ENCODE measurements around the gene BLACAT1.
"Not testable (repeated sequence)": the region's sequence is repeated elsewhere in the genome, so short reads cannot be mapped to it uniquely, and the experiment has no call there.

BLACAT1 gene

DNA sequence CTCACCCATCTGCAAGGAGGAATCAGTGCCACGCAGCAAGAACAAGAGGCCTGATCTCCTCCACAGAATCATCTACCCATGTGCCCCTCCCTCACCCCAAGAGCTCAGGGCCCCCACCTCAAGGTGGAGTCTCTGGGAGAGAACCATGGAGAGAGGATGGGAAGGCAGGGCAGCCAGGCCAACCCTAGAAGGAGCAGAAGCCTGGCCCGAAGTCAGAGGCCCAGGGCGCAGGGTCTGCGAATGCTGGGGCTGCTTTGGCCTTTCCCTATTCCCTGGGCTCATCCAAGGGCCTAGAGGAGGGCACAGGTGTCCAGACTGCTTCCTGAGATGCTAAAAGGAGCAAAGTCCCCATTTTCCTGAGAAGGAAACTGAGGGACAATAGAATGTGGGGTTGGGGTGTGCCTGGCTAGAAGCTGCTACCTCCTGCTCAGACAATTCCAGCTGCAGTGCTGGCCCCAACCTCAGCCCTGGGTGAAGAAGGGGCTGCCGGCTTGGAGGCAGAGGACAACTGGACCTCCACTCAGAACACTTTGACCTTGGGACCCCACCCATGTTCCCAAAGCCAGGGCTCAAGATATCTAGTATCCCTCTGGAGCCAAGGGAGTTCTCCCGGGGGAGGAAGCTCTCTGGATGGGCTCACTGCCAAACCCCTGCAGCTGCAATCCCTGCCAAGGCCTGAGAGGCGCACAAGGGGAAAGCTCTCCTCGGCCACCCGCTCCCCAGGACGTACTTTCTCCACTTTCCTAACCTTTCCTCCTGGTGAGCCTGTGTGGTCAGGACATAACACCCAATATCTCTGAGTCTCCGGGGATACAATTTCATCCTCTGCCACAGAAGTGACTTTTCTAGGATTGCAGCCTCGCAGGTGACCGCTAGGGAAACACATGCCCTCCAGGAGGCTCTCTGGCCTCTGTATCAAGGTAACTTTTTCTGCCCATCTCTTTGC is 17.4 kb downstream of the BLACAT1 start:
- no peak for DNase-seq

DNA sequence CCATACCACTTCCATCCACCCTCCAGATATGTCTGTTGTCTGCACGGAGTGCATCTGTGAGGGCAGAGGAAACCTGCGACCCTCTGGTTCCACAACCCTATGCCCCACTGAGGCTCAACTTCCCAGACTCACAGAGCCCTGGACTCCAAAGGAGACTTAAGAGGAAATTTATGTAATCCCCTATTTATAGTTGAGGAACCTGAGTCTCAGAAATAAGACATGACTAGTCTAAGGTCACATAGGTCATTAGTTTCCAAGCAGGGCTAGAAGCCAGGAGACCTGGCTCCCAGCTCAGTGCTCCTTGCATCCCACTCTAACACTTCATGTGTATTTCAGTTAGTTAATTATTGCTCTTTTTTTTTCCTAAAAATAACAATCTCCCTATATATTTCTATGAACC is 18.3 kb downstream of the BLACAT1 start:
- no peak for DNase-seq

DNA sequence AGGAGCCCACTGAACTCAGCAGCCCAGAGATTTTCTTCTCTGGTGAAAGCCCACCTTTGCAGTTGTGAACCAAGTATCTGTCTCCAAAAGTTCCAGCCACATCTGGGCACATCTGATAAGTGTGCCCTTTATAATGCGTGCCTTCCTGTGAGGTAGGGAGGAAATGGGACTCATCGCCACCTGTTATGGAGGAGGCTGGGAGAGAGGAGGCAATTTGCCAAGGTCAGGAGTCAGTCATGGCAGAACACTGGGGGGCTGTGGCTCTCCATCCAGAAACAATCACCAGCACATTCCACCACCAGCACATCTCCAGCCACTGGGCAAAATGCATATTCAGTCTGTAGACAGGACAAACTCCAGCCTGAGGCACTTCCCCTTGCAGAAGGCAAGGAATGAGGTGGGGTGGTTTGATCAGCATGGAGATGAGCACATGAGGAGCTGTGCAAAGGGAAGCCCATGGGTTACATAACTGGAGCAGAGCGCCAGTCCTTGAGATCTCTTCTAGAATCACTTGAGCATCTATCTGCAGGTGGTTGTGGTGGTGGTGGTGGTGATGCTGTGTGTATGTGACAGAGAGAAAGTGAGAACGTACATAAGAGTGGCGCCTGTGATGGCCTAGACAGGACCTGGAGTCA is 19.0 kb downstream of the BLACAT1 start:
- no peak for DNase-seq

DNA sequence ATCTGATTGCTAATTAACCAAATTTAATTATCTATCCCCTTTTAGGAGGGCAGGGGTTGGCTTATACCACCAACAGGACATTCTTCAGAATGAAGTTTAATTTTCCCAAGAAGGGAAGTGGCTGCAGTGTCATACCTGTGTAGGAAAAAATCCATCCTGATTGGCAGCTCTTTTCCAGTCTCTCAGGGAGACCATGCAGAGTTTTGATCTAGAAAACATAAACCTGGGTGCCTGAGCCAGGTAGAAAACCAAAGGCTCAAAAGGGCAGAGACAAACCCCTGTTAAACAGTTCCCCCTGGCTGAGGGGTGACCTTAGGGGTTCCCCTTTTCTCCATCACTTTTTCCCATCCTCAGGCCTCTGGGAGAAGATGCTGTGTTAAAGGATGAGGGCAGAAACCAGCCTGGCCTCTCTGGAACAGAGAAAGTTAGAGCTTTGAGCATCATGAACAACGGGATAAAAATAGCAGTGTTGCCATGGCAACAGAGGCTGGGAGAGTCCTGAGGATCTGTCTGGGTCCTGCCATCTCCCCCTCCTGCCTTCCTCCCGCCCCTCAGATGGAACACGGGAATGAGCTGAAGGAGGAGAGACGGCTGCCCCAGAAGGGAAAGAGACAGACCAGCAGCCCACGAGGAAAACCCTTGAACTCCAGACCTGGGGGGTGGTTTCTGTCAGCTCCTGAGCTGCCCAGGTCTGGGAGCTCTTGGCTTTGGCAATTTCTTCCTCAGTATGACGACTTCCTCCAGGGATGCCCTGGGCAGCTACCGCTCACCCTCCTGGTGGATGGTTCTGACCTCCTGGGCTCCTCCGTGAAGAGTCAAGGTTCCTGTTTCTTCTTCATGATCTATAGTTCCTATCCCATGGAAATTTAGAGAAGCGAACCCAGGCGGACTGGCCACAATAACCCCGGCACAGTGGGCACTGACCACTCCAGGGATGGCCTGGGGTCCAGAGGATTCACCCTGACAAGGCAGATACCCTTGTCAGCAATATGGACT is 20.0 kb downstream of the BLACAT1 start:
- DNase-seq = no peak

DNA sequence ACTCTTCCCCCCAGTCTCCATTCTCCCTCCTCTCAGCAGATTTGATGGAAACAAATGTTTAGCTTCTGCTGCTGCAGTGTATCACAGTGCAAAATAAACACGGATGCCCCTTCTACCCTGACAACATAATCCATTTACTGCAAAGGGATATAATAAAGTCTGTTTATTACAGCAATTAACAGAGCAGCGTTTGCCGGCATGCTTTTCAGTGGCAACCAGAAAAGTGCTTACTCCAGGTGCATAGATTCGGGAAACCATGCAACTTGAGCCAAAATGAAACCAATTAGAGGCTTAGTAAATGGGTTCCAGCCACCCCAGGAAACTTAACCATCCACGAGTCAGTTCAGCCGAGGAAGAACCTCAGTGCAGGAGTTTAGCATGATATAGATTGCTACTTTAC is 21.1 kb downstream of the BLACAT1 start:
- no peak for DNase-seq

DNA sequence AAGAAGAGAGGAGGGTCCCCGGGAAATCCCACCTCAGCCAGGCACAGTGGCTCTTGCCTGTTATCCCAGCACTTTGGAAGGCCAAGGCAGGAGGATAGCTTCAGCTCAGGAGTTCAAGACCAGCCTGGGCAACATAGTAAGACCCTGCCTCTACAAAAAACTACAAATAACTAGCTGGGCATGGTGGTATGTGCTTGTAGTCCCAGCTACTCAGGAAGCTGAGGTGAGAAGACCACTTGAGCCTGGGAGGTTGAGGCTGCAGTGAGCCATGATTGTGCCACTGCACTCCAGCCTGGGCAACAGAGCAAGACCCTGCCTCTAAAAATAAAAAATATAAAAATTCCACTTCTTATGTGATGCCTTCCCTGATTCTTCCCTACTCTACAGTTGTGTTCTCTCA is 23.2 kb downstream of the BLACAT1 start:
- DNase-seq = not testable (repeated sequence)

DNA sequence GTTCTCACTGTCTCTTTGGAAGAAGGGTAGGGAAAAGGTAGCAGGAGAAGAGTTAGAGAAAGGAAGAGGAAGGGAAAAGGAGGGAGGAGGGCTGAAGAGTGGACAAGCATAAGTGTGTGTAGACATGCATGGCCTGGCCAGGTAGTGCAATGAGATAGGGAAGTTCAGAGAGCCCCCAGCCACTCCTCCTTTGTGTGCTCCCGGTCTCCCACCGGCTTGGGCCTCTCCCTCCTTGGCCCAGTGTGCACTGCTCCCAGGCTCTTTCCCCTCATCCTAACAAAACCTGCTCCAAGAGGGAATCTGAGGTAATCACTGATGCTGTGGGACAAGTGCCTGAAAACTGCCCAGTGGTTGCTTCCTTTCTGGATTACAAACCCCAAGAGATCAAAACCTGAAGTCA is 23.7 kb downstream of the BLACAT1 start:
- no peak for DNase-seq

DNA sequence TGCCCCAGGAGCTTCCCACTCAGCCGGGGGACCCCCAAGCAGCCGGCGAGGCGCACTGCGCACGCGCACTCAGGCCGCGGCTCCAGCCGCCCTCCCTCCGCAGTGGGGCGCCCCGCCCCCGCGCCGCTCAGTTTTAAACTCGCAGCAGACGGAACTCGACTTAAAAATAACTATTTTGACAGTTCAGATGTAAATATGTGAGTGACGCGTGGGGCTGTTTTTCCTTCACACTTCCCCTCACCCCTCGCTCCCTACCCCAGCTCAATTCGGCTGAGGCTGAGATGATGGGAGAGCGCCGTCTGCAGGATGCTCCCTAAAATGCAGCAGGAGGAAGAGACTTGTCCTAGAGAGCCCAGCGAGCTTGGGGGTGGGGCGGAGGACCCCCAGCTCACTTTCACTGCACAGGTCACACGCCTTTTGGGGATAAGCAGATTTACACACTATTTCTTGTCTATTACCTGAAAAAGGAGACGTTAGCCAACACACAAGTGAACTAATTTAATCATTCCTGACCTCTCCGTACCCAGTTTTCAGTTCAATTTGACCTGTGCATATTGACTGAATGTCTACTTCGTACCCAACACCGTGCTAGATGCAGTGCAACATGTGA is 25.0 kb downstream of the BLACAT1 start:
- DNase-seq = peak; percentile 40

DNA sequence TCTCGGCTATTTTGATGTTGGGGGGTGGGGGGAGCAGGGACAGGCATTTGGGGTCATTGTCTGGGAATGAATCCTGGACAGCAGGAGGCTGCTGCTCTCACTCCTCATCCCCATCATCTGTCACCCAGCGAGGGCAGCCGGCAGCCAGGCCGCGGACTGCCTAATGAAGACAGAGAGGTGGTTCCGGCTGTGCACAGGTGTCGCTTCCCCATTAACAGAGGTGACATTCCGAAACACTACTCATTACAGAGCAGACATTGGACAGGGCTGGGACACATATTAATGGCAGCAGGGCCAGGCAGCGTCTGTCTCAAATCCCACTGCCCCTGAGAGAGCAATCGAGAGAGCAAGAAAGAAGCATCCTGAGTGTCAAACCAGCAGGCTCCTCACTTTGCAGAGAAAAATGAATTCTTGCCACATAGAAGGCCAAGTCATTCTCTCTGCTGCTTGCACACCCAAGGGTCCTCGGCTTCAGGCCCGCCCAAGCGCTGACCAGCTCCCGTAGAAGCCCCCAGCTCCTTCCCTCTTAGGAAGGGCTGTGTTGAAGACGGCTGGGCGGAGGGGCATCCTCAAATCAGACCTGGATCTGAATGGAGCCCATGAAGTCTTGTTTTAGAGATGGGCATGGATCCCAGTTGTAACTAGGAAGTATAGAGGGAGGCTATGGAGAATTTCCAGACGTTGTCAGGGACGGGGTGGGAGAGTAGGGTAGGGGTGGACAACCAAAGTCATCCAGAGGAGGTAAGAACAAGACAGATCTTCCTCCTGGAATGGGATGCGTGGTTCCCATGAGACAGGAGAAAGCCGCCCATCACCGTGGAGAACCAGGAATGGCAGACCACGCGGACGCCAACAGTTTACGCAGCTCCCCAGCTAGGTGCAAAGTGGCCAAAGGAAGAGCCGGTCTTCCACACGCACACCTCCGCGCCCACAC is 25.8 kb downstream of the BLACAT1 start:
- DNase-seq = no peak

DNA sequence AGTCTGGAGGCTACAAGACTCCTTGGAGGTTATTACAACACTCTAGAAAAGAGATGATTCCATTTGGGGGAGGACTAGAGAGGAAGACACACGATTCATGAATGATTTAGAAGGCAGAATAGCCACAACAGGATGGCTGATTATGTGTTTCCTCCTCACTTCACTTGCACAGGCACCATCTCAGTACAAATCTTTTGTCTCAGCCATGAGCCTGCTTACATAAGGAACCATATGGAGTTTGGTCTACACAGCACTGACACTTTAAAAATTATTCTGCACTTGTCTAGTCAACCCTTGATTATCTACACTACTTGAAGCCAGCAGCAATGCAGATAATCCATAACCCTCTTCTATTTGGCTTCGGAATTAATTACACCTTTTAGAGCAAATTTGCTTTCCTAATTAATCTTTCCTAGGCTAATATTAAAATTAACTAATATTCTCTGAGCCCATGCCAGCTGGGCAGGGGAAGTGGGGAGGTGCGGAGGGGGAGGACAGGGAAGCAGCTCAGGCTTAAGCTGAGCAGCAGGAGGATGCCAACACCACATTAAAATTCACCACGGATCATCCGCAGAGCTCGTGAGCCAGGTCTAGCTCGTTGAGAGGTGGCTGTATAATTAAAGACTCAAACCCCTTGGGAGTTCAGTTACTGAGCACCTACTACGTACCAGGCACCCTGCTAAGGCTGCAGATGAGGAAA is 30.8 kb downstream of the BLACAT1 start:
- DNase-seq = no peak

DNA sequence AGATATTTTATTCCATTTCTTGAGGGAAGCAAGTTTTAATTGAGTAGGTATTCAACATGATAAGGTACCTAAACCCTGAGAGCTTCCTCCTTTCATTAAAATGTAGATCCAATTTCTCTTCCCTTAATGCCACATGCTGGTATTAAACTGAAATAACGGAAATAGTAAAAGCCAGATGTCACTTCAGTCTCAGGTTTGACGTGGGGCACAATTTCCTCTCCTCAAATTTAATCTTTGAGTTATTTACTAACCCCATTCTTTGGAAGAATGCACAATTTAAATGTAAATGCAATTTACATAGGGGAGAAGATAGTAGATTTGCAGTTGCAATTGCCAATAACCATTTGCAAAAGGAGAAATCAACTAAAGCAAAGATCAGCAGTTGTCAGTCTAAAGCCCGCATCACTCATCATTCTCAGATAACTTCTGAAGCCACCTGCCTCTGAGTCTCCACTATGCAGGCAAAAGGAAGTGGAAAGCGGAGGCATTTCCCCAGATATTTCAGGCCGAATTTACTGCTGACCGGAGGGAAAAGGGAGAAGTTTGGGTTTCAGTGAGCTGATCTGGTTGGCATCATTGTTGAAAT is 31.9 kb downstream of the BLACAT1 start:
- no peak for DNase-seq

DNA sequence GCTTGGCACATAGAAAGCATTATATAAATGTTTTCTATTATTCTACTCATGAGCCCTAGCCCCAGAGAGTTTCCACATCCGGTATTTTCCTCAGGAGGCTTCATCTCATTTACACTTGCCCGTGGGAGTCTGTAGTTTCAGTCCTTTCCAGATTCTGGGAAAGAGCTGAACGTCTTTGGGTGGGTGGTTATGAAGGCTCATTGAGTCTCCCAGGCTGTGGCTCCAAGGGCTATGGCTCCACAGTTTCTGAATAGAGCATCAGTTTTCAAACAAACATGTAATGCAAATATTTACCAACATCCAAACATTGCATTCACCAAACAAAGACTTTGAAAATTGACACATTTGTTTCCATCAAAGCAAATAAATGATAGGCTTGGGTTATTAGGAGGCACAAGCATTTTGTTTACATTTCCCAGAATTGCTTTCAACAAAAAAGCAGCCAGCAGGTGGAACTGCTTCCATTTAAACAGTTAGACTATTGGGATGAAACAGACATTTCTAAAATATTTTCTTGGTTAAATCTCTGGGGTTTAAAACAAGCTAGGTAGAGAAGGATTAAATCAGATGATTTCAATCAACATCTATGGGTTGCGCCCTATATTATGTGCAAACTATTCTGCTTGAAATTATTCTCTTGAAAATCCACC is 32.7 kb downstream of the BLACAT1 start:
- DNase-seq = no peak

DNA sequence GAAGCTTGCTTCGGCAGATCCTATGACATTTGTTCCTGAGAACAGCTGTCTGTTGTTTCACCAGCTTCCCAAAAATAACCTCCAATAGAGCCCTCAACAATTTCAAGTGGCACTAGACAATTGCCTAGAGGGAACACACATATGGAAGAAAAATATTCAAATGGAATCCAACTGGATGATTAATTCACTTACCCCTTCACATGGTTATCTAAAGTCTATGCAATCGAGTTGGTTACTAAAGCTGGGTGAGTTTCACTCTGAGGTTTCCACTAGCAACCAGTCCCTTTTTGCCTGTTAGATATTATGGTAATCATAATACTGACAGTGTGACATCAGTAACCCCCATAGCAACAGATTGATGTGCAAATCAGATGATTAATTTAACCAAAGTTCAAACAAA is 34.0 kb downstream of the BLACAT1 start, which contains the start of gene LEMD1:
TSS of gene LEMD1 (minus strand) at position 259 of the 400 bp plus-strand sequence. CDS start 1,520 bp downstream, outside the sequence.
- no peak for DNase-seq

DNA sequence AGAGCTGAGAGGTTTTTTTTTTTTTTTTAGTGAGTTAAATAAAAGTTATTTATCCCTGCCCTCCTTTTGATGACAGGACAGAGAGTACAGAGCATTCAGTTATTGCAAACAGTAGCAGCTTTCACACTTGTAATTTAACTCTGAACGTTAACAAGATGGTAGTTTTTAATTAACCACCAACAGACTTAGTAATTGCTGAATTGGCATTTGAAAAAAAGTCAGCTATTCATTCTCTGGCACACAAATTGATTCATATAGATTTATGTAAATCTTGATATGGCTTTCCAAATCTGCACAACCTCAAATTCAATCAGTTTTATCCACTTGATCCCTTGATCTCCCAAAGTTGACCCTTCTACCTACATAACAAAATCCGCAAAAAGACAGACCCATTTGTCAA is 34.9 kb downstream of the BLACAT1 start:
- DNase-seq = no peak

DNA sequence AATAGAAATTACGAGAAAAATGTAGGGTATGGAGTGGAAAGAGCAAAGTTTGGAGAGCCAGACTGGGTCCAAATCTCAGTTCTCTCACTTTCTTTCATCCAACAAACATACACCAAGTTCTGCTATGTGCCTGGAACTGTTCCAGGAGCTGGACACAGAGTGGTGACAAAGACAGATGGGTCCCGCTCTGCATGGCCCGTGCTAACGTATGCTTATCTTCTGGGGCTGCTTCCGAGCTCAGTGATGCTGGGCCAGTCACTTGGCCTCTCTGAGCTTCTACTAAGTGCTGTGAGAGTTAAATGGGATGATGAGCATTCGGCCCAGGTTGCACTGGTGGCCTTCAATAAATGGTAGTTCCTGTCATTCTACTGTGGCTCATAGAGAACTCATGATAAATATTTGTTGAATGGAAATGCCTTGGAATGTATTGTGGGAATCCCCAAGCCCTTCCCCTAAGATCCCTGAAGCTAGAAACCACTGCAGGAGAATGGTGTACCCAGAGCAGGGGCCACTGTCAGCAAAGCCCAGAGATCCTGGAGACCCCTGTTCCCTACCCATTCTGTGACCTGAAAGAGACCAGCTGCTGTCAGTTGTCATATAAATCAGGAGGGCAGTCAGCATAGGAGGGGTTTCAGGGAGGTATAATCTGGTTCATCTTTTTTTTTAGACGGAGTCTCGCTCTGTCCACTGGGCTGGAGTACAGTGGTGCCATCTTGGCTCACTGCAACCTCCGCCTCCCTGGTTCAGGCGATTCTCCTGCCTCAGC is 37.8 kb downstream of the BLACAT1 start:
- no peak for DNase-seq

DNA sequence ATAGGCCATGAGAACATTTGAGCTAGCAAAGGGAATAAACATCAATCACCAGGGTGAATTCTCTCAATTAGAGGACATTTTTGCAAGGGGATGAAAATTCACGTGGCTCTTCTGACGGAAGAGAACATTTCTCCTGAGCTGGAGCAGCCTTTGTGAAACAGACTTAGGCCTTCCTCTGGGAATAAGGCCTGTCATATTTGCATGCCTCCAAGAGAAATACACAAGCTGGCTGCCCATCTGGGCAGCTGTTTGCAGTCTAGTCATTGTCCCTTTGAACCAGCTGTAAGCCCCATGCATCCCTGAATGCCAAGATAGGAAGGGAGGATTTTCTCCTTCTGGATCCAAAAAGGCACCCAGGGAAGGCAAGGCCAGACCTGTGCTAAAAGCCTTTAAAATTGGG is 39.5 kb downstream of the BLACAT1 start:
- DNase-seq = no peak

DNA sequence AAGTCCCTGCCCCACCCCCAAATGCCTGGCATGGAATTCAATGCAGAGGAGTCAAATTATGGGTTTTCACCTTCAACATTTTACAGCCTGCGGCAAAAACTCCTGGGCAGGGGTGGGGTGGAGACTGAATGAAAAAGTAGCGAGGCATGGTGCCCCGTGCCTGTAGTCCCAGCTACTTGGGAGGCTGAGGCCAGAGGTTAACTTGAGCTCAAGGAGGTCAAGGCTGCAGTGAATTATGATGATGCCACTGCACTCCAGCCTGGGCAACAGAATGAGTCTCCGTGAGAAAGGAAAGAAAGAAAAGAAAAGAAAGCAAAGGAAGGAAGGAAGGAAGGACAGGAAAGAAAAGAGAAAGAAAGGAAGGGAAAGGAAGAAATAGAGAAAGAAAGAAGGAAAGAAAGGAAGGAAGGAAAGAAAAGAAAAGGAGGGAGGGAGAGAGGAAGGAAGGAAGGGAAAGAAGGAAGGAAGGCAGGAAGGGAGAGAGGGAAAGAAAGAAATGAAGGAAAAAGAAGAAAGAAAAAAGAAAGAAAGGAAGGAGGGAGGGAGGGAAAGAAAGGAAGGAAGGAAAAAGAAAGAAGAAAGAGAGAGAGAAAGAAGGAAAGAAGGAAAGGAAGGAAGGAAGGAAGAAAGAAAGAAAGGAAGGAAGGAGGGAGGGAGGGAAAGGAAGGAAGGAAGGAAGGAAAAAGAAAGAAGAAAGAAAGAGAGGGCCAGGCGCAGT is 45.1 kb downstream of the BLACAT1 start:
- no peak for DNase-seq

DNA sequence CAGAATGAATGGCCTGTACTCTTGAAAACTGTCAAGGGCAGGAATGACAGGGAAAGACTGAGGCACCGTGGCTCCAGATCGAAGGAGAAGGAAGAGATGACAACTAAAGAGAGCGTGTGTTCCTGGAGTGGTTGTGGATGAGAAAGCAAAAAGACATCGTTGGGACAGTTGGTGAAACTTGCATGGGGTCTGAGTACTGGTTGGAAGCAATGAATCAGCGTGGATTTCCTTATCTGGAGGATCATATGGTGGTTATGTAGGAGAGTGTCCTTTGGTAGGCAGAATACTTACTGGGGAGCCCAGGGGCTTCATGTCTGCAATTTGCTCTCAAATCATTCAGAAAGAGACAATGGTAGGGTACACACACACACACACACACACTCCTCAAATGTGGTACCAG is 47.9 kb downstream of the BLACAT1 start:
- DNase-seq = no peak
